T47D (cell line): Measurements from ENCODE around the gene EML6.

Experiments
- DNase-seq, 2 experiments: peaks; one replicate each; pipeline versions ENCODE4 v3.0.0 to v3.0.0-alpha.2; 2011 to 2012; ENCODE audit warnings: low read depth in 1 of 2, low spot score in 1 of 2
- JUND ChIP-seq: IDR thresholded peaks from 2 replicates; pipeline ENCODE4 v1.6.1; 2012; ENCODE audit warnings: low read depth
- in situ Hi-C: cut with HindIII; loops from 2 replicates; pipeline ENCODE4 v1.10.0; 2016; ENCODE audit warnings: low sequenced_read_pairs, low pct_unique_long_range_greater_than_20kb

The EML6 gene

DNA sequence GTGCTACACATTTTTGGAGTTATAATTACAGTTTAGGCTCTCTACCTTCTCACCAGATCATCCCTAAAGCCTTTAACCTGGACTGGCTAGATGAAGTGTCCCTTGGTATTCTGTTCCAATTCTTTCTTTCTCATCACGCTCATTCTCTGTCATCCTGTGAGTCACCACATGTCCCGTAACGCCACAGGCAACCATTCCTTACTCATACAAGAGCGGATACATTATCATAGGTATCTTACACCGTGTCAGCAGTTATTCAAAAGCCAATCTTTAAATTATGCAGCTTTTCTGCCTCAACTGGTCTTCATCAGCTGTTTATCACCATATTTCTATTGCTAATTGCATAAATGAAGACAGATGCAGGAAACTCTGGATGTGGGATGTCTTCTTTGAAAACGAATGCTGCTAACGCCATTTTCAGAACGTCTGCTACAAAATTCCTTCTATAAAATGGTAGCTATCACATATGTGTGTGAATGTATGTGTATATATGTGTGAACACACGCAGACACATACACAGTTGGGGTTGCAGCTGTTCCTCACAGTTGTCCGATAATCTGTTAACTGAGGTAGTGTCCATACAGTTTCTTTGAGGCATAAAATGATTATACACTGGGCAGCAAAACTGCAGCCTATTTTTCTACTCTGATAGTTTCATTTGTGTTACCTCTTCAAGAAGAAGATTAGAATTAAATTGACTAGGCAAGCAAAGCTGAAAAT, 47.9 kb downstream of the EML6 start:
- in situ Hi-C loops, result no loop called here
- TF ChIP-seq JUND, result no peak
- no peak for DNase-seq

DNA sequence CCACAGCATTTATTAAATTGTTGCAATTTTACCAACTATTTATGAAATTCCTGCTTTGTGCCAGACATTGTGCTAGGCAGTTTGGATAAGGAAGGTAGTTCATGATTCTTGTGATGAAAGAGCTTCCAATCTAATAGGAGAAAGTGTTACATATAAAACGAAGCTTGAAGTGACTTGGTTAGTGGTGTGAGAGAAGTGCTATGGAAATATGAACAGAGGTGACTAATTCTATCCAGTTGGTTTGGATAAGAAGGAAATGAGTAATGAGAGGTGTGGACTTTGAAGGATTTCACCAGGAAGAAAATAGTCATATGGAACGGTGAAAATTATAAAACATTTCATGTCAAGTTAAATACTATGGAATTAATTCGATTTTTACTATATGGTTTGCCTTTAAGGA, 48.6 kb downstream of the EML6 start:
- TF ChIP-seq JUND, result no peak
- DNase-seq, result no peak
- in situ Hi-C loops, result no loop called here

DNA sequence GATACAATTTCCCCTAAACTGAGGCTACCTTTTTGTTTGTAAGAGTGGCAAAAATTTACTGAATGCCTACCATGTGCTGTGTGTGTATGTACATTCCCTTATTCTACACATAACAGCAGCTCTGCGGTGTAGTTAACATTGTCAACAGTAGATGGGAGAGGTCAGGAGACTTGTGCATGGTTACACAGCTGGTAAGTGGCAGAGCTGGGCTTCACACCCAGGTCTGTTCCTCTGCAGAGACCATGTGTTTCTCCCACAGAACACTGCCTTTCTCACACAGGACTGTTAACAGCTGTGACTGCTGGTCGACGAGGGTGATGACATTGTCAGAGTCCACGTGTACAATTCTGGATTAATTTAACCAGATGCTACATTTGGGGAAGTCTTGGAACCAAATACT, 49.1 kb downstream of the EML6 start:
- TF ChIP-seq JUND, result no peak
- in situ Hi-C loops, result no loop called here
- no peak for DNase-seq

DNA sequence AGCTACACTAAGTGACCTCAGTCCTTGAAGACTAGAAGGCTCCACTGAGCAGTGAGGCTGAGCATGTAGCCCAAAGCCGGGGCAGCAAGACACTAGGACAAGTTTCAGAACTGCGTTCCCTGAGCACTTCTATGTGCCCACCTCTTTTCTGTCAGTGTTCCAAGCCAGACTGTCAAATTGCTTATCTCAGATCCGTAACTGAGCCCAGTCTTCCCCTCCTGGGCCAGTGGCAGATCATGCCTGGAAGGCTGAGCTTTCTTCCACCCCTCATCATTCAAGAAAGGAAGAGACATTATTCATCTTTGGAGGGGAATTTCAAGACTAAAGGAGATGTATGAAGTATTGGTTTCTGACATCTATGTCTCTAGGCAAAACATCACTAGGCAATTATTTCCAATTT, 49.8 kb downstream of the EML6 start:
- in situ Hi-C loops, result no loop called here
- no peak for TF ChIP-seq JUND

DNA sequence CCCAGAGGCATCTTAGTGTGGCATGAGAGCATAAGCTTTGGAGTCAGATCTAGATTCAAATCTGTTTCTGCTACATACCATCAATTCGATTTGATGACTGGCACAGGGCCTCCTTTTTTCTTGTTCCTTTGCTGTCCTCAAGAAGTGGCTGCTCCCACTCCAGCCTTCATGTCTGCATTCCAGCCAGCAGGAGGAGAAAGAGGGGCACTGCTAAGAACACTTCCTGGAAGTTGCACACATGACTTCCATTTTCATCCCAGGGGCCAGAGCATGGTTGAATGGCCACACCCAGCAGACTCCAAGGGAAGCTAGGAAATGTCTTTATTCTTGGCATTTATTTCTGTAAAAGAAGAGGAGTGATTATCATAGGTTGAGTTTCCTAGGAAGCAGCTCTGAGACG, 50.4 kb downstream of the EML6 start:
- in situ Hi-C loops, result no loop called here
- peak in 1 of 2 experiments; percentile 20 for DNase-seq

More for the DNA sequence above, 49.8 kb downstream of the EML6 start:
- no peak for DNase-seq

DNA sequence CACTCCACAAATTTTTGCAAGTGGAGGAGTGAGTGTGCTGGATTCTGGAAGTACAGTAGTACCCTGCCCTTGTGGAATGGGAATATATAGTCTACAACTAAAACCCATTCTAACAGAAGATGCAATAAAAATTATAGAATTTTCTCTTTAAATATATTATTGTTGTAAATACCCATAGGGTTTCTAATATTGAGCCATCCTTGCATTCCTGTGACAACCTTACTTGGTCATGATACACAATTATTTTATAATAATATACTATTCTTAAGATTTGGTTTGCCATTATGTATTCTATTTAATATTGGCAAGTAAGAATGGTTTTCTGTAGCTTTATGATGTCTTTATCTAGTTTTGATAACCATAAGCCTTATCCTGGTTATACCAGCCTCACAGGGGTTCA, 52.2 kb downstream of the EML6 start:
- no peak for TF ChIP-seq JUND
- DNase-seq, result no peak
- in situ Hi-C loops, result no loop called here

More for the DNA sequence above, 50.4 kb downstream of the EML6 start:
- TF ChIP-seq JUND, result no peak

DNA sequence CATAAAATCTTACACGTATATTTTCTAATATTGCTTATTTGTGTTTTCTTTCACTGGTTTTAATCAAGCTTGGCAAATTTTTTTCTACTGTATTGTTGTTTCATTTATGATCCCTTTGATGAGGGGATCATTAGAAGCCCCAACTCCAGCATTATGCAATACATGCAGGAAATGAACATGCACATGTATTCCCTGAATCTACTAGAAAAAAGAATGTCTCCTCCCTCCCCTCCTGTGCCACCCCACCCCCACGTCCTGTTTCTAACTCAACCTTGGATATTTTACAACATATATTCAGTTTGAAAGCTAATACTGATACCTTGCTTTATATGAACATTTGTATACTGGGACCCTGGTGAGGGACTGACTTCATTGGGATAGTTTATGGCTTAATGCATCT, 53.0 kb downstream of the EML6 start:
- no peak for TF ChIP-seq JUND
- in situ Hi-C loops, result no loop called here
- DNase-seq, result no peak

DNA sequence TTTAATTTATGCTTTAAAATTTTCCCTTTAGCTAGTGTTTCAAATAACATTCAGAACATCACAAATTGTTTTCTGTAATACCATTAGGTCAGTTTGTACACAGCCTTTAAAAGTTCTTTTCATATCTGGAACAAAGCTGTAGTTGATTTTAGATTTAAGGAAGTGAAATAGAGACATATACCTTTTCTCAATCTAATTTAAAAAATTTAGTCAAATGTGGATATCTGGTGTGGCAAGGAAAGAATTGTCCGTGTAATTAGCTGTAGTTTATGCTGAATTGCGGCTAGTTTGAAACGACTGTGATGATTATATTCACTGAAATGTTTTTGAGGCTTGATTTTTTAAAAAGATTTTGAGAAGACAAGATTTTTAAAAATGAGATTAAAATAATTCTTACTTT, 59.9 kb downstream of the EML6 start:
- TF ChIP-seq JUND, result no peak
- in situ Hi-C loops, result no loop called here
- no peak for DNase-seq

DNA sequence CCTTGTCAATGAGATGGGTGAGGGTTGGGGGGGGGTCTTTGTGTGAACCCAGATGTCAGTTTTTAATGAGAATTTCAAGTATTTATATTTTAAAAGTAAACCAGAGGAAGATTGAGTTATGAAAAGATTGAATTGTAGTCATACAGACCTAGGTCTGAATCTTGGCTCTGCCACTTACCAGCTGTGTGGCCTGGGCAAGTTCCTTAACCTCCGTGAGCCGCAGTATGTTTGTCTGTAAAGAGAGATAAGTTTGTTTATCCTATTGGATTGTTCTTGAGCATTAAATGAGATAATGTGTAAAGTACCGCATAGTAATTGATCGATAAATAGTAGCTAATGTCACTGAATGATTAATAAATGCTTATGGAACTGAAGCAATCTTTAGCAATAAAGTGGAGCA, 63.8 kb downstream of the EML6 start:
- in situ Hi-C loops, result no loop called here
- no peak for TF ChIP-seq JUND
- DNase-seq, result no peak

DNA sequence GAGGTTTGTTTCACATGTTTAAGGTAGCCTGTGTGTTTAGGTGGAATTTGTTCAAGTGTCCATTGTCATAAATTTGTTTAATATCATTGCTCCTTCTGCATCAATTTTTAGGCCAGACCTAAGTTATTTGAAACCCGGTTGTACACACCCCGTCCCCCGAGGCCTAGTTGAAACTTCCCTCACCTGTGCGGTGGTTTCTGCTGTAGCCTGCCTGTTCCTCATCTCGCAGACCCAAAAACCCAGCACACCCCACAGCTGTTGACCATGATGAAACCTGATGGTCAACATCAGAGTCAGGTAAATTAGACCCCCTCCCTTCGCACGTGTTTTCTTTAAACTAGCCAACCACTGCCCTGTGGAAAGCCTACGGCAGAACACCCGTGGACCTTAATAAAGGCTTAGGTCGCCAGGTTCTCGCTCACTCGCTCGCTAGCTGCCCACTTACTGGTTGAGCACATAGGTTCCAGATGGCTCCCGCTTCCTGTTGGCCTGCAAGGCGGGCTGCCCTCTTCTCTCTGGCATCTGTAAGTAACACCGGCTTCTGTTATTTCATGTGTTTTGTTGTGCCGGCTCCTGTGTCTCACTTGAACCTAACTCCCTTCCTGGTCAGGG, 64.4 kb downstream of the EML6 start:
- no peak for DNase-seq
- in situ Hi-C loops, result no loop called here
- no peak for TF ChIP-seq JUND

DNA sequence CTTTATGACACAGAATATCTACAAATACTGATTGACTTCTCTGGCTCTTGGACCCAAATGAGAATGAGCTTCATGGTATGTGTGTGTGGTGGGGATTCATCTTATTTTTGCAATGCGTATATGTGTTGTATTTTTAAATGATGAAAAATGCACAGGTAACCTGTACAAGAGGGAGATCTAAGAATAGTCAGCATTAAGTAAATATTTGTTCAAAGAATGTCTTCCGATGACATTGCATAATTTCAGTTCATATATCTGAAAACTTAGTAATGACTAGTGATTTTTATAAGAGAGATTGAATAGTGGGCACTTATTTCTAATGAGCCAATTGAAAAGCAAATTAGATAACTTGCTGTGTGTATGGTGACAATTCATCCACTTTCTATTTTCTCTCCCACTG, 66.4 kb downstream of the EML6 start:
- no peak for DNase-seq
- TF ChIP-seq JUND, result no peak
- in situ Hi-C loops, result no loop called here

DNA sequence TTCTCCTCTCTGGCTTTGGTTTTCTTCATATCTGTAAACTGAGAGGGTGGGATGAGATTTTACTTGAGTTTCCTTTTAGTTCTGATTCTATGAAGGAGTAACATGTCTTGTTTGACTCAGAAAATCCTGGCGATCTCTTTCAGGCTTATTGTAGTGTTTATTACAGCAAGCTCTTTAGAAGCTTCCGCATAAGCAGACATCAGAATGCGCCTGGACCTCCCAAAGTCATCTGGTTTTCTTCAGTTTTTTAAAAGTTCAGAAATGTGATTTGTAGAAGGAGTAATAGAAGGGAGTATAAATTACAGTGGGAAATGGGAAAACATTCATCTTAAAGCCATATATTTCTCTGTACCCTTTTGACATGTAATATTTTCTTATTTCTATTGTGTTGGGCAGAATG, 68.4 kb downstream of the EML6 start:
- in situ Hi-C loops, result no loop called here
- no peak for DNase-seq
- no peak for TF ChIP-seq JUND

DNA sequence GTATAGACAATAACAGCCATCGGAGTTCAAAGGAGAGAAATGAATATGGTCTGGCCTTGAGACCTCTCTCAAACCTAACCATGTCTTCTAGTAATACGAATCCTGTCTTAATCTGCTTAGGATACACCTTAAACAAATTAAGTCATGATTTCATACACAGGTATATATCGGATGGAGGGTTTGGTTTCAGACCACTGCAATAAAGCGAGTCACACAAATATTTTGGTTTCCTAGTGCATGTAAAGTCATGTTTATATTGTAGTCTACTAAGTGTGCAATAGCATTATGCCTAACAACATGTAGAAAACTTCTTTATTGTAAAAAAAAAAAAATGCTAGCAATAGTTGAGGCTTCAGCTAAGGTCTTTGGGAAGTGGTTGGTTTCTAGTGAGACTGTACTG, 73.8 kb downstream of the EML6 start:
- no peak for DNase-seq
- in situ Hi-C loops, result no loop called here
- TF ChIP-seq JUND, result no peak

DNA sequence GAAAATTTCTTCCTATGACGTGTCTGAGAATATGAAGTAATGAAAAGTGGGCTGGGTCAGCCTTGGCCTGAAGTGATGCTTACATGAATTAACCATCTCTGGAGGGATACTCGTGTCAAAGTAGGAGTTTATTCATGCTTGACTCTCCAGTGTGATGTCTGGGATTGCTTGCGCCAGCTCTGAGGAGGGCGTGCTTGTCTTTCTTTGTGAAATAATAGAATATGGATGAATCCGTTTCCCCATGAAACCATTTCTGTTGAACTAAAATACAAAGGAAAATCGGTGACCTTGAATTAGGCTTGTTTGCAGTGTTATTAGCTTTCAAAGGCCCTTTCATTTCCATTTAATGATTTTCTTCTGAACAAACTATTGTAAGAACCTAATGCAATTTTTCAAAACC, 77.9 kb downstream of the EML6 start:
- in situ Hi-C loops, result no loop called here
- DNase-seq, result no peak
- no peak for TF ChIP-seq JUND
